ENCODE data around the gene ZNF521.

Gene ZNF521

DNA sequence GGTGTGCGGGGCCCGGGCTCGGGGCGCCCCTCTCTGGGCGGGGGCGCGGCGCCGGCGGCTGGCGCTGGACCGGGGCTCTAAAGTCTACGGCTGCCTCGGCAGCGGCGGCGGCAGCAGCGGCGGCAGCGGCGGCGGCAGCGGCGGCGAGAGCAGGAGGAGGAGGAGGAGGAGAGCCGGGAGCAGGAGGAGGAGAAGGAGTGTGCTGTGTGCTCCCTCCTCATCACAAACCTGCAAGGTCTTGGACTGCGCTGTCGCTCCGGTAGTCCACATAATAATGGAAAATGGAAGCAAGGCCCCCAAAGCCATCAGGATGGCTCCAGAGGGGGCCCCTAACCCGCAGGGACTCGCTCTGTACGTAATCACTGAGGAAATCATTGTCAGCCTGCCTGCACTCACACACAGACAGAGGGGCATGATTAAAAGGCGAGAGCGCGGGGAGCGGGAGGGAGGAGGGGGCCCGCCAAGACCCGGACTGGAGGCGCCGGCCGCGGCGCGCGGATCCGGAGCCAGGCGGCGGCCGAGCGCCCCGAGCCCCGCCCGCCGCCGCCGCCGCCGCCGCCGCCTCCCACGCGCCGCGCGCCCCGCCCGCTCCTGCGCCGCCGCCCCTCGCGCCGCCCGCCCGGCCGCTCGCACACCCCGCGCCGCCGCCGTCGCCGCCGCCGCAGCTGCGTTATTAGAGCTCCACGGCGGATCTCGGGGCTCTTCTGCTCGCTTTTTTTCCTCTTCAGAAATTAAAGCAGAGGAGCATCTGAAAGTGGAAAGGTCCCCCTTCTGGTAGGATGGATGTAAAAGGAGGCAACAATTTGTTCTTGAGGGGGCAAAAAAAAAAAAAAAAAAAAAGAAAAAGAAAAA lies at the start of gene ZNF521:
ZNF521 (minus strand) TSS at position 390 of the 852 bp plus-strand sequence. CDS start 1,220 bp downstream, outside the sequence.
- DNase-seq: peak; percentile 86

DNA sequence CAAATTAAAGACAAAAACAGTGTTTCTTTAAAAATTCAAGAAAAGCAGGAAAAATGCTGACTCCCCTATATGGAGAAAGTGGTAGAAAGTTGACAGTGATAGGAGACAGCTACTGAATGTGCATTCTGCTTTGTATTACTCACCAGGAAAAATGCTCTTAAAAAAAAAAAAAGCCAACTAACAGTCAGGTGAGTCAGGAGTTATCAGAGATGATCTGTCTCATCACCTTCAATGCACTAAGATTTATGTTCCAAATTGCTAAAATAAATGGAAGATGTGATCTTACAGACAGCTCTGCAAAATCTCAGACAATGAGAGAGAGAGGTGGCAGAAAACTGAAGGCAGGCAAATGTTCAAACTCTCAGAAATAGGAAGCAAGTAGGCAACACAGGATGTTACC lies 47.6 kb upstream of the ZNF521 start:
- no peak for DNase-seq

DNA sequence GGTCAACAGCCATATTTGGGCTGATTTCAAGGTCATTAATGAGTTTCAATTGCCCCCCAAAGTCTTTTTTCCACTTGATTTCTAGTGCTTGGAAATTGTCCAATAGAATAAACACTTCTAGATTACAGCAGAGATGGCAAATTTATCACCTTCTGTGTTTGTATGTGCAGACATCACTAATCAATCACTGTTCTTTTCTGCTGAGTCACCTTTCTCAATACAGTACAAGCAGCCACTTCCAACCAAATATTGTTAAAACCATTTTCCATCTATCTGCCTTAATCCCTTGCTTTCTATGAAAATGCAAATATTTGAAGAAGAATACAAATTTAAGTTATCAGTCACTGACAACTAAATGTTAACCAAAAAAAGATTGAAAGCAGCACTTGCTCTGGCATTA lies 40.2 kb upstream of the ZNF521 start:
- DNase-seq: no peak

DNA sequence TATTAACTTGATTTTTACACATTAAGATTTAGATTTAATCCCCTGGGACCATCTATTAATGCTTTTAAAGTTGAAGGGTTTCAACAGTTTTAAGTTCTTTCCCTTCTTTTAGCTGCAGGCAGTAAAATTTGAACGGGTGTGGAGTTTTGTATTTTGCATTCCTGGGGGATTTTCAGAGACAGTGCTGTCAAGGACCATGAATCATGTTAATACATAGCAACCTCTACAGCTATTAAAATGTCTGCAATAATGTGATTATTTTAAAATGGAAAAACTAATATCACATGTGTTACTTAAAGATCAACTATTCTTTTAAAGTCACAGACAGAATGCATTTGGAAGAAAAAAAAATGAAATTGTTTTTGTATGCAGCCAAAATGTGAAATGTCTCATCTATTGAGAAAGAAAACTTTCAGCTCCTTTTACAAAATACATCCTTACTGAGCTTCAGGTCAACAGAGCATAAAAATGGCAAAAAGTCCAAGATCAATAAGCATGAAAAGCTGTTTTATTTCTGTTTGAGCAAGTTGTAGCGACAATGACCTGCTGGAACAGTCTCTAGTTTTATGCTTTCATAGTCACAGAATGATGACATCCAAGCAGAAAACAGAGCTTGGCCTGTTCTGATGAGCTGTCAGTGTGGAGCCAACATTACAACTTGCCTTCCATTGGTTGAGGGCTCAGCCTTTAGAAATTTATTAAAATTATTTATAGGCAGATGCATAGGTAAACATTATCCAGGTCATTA lies 21.6 kb upstream of the ZNF521 start:
- DNase-seq: no peak

DNA sequence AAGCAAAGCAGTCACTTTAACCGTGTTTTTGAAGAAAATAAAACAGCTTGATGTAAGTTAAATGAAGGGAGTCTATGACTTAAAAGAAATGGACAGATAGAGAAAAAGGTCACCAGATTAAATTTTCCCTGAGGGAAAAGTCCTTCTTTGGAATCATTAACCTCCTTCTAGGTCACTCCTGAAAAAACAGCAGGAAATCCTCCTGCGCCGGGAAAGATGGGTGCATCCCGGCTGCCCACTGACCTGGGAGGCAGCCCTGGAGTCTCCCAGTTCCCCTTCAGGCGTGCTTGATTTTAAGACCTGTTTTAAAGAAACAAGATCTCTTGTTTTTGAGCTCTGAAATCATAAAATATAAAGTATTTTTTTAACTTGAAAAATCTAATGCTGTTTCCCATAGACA lies 18.4 kb upstream of the ZNF521 start:
- DNase-seq: no peak

DNA sequence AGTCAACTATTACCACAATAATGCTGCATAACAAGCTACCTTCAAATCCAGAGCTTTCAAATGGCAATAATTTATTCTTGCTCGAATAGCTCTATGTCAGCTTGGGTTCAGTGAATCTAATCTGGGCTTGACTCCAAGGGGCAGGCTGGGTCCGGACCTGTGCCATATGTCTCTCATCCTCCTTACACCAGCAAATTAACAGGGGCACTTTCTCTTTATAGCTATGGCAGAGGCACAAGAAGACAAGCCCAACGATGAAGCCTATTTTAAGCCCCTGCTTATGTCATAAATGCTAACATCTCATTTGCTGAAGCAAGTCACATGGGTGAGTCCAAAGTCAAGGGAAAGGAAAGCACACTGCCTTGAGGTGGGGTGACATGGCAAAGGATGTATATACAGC lies 13.3 kb upstream of the ZNF521 start:
- no peak for DNase-seq

DNA sequence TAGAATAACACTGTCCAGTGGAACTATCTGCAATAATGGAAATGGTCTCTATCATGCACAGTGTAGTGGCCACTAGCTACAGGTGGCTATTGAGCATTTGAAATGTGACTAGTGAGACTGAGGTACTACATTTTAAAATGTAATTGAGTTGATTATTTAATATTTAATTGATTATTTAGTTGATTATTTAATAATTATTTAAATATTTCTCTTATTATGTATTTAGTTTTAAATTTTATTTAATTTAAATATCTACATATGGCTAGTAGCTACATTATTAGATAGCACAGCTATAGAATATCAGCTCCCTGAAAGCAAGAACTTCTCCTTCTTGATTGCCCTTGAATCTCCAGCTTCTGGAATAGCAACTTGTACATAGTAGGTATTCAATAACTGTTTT lies 12.8 kb upstream of the ZNF521 start:
- no peak for DNase-seq

DNA sequence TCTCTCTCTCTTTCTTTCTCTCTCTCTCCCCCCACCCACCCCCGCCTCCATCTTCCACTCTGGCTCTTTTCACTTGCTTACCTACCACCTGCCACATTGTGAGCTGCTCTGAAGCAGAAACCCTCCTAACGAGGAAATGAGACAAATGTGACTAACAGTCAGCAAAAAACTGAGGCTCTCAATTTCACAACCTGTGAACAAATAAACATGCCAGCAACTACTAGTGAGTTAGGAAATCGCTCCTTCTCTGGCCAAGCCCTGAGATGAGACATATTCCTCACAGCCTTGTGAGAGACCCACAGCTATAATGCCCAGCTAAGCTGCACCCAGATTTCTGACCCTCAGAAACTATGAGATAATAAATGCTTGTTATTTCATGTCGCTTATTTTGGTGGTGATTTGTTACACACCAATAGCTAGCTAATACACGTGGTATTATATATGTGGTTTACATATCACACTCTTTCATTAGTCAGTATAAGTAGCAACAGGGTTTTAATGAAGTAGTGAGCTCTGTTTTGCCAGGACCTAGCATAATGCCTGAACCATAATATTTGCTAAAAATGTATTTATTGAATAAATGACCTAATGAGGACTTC lies 8.4 kb upstream of the ZNF521 start:
- DNase-seq: no peak

DNA sequence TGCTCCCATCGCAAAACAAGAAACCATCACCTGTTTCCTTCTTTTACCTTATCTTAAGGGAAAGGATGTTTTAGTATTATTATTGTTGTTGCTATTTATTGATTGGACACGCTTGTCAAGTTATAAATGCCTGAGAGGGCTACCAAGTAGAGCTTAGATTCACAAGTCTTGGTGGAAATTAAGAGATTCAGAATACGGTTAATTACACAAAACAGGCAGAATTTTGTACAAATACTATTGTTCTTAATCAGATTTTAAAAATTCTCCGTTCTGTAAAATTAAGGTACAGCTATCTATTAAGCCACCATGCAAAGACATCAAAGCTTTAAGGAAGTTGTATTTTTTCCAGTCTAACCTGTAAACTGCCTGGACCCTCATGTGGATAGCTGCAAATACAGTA lies 1.1 kb upstream of the ZNF521 start:
- DNase-seq: no peak

DNA sequence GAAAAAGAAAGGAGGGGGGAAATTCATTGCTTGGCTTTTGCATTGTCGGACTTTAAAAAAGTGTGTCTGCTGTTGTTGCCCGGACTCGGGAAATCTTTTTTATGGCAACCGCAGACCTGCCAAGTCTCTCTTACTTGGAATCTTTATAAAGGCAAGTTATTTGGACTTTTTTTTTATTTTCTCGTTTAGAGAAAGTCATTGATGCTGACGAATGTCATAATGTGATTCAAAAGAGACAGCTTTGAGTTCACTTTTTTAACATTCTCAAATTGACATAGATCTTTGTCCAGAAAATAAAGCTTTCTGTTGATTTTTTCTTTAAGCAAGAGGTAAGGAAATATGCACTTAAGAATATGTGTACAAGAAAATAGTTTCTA lies 651 bp upstream of the ZNF521 start:
- no peak for DNase-seq

DNA sequence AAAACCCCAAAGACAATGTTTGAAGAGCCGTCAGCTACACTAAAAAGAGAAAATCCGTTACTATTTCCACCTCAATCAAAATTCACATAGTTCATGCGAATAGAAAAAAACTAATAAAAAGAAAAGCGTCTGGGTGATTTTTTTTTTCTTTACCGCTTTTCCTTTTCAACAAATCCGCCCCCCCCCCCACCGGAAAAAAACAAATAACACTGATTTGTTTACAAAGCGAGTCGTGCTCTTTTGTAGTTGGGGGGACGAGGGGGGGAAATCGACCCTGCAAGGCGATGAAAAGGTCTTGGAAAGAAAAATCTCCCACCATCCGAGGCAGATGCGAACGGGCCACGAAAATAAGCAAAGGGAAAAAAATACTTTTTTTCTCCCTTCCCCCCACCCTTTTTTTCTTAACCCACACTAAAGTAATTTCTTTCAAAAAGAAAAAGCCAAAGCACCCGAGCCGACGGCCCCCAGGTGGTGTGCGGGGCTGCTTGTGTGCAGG lies 638 bp downstream of the ZNF521 start:
- DNase-seq: peak; percentile 25

DNA sequence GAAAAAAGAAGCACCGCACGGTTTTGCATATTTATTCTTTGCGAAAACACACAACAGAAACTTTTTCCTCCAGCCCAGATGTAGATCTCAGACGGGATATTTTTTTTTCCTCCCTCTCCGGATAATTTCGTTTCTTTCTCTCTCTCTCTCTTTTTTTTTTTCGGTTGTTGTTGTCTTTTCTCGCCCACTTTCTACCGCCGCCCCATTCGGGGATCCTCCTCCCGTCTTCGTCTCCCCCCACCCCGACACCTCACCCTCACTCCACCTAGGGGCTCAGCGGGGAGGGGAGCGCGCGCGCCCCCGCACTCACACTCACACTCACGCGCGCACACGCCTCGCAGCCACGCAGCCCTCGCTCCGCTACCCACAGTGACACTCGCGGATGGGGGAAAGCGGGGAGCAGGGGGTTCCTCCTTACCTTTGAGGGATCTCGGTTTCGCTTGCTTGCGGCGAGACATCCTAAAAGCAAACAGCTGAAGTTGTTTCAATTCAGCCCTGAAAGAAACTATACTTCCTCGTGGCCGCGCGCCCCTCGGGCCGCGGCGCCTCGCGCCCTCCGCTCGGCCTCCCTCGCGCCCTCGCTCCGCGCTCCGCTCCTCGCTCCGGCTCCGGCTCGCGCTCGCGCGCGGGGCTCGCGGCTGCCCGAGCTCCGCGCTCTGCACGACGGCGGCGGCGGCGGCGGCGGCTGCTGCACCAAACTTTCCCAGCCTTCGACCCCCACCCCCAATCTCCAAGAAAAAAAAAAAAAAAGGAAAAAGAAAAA lies 1.3 kb downstream of the ZNF521 start:
- DNase-seq: peak; percentile 21

DNA sequence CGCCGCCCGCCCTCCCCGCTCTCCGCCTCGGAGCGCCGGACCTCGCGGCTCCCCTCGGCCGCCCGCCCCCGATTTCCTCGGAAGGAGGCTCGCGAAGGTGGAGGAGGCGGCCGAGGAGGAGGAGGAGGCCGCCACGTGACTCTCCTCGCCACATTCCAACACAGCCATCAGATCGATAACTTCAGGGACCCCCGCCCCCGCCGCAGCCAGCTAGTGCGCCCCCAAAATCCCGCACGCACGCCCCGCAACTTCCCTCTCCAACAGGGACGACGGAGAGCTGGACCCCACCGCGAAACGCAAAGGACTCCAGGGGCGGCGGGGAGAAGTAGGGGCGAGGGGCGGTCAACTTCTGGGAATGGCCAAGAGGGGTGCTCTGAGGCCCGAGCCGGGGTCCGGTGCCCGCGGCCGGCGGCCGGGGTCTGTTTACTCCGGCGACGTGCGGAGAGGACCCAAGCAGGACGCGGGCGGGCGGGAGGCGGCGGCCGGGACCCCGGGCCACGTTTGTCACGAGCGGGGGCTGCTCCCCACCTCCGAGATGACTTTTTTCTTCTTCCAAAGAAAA lies 2.0 kb downstream of the ZNF521 start:
- DNase-seq: no peak

DNA sequence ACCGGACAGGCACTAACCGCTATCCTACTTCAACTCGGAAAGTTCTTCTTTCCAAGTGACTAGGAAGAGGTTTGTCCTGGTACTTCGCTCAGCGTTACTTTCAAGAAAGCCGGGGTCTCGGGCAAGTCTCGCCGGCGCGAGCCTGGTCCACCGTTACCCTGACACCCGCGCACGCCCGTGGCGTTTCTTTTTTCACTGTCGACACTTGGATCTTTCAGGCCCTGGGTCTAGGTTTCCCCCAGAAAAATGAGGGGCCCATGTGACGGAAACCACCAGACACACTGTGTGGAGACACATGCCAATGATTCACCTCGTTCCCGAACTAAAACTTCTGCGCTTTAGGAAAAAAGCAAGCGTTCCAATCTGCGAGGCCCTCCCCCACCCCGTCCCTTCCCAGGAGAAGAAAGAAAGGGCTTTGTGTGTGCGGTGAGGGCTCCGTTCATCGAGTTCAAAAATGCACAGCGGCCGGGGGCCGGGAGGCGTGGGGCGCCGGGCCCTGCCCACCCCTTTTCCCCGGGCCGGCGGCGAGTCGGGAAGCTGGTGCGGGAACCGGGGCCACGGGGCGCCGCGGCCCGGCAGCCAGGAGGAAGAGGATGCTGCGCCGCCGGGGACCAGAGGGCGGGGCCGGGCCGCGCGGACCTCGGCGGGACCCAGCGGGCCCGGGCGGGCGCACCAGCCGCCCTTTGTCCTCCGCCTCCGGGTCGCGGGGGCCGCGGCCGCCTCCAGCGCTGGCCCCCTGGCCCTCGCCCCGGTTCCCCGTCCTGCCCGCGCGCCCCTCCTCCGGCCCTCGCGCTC lies 2.6 kb downstream of the ZNF521 start:
- no peak for DNase-seq

DNA sequence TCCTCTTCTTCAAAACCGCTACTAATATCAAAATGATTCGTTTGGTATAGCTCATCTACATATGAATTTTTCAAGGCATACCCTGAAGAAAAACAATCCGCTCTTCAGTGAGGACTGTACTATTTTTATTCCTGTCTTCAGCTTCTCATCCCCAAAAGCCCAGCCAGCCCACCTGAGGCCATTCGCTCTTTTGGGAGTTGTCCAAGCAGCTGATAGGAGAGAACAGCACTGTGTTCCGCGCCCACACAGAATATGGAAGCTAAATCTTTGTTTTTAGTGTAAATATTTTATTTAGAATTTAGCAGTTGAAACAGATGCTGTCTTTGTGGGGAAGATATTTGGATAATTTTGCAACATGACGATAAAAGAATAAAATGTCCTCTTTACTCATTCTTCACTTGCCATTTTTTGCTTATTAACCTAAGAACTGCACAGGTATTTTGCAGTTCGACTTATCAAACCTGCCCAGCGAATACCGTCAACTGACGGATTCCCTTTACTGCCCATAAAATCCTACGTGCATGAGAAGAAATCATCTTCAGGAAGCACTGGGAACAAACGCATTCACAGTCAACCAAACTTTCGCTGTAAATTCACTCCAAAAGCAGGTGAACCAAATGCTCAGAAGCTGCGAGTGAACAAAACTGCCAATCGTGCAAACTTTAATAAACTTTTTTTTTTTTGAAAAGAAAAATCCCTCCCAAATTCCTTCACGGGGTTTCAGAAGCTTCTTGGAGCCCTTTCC lies 3.4 kb downstream of the ZNF521 start:
- no peak for DNase-seq

DNA sequence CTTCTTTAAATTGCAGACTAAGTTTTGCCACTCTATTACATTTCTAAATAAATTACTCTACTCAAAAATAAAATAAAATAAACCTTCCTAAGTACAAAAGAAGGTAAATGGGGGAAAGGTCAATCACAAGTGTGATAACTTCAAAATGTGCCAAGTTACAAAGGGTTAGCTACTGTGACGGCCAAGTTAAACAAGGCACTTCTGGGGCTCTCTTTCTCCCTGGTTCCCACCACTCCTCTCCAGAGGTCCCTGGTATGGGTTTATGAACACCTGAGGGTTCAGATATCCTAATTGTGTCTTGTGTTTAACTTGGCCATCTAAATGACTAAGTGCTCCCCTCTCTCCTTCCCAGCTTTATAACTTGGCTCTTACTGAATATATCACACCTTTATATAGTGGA lies 5.4 kb downstream of the ZNF521 start:
- DNase-seq: no peak

DNA sequence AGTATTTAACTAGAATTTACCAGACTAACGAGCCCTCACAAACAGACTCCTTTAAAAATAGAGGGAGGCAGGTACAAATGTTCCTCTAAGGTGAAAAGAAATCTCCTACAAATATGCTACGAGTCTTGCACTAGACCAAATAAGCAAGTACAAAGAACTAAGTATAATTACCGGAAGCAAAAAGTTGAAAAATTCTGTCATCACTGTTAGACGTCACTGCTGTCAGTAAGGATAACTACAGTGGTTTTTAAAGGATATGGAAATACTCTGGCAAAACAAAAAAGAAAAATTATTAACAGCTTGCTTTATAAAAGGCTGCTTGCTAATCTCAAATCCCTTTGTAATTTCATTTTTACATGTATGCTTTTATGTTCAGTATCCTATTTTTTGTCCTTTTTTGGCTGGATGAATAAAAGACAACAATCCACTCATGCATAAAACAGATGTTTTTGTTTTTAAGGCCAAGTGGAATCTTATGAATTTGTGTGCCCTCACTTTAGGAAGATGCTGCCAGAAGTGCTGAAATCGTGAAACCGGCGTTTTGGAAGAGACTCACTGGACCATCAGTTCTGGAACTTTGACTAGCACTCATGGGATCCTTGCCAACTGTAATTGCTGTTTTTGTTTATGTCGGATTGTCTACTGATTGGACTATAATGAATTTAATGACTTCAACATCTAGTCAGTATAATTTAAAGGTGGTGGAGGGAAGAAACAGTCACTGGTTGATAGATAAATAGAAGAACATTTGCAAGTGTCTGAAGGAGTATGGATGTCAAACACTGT lies 6.7 kb downstream of the ZNF521 start:
- no peak for DNase-seq

DNA sequence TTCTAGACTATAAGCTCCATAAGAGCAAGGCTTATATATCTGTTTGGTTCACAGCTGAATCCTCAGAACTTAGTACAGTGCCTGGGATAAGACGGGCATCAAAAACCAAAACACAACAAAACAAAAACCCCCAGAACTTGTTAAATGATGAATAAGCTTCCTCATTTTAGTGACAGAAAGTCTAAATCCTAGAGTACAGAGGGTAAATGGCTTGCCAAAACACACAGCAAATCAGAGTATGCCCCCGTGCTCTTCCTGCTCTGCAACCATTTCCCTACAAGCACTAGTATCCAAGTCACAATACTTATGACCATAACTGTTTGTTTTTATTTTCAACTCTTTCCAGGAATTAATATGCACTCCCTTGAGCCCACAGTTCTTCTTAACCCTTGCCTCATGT lies 10.1 kb downstream of the ZNF521 start:
- no peak for DNase-seq

DNA sequence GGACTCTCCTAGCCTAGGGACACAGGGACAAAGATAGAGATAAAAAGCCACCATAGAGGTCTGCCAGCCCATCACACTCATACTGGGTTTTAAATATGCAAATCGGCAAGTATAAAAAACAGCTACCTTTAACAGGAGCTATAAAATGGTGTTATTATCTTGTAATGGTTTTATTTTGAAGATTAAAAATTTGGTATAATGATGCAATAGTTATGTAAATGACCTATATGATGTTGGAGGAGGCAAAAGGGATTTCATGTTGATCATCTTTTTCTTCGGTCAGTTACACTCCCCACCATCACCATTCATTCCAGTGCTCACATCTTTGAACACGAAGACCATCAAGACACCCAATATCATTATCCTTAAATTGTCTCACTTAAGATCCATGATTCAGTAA lies 11.2 kb downstream of the ZNF521 start:
- no peak for DNase-seq

DNA sequence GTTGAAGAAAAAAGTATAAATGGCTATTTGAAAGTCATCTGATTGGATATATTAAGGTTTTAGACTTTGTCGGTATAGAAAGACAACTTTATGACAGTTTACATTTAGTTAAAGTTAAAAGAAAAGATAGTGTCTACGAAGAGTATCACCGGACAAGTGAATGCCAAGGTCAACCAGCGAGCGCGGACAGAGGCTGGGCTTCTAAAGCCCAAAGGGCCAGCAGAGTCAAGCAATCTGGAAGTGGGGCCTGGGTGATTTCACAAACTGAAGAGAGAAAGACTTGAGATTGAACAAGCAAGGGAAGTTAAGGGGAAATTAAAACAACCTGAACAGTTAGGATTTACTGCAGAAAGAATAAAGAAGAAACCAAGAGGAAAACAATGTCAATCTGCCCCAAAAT lies 16.3 kb downstream of the ZNF521 start:
- DNase-seq: no peak

Data from NCI-H146 (cell line).